PC-3 (cell line): ENCODE measurements around the gene DHRS3. TPM values are rescaled to one million over a fixed set of nuclear protein-coding genes. Genes with fewer than 3 reads are reported as not detected.
"Not testable (repeated sequence)": the region's sequence is repeated elsewhere in the genome, so short reads cannot be mapped to it uniquely, and the experiment has no call there.

ENCODE experiments used
- ATAC-seq: fragments of 200-7000 bp; cut with Tn5 transposase; 2 replicates; pipeline ENCODE4 v1.9.1; 2020; ENCODE audit warnings: mild to moderate bottlenecking, moderate library complexity
- BruUV-seq: library from RNA; stranded (reverse); fragments of 400-500 nt; replicated peaks from 2 replicates; lab custom pipeline; 2021; lab: Mats Ljungman, UMichigan
- CTCF ChIA-PET: fragments of 300-600 bp; sonication (Branson Sonifier 250); formaldehyde crosslinking; loops from one replicate; lab custom pipeline; 2022; ENCODE audit warnings: antibody characterized with exemption; lab: Charles Lee
- POLR2A ChIA-PET: fragments of 300-600 bp; sonication (Branson Sonifier 250); formaldehyde crosslinking; loops from one replicate; lab custom pipeline; 2022; ENCODE audit warnings: antibody characterized with exemption; ENCODE audit not compliant: unreplicated experiment; lab: Charles Lee
- DNase-seq: peaks from one replicate; pipeline ENCODE4 v3.0.0-alpha.2; 2015
- H2AFZ ChIP-seq: fragments of 300-600 bp; sonication (generic); 2 replicates; pipeline ENCODE4 v1.6.0; 2016; ENCODE audit warnings: antibody characterized with exemption, low read length
- H3F3A ChIP-seq: fragments of 300-600 bp; sonication (generic); one replicate; pipeline ENCODE4 v1.6.0; 2017; ENCODE audit warnings: antibody characterized with exemption, low read length, control low read depth, mild to moderate bottlenecking; ENCODE audit not compliant: unreplicated experiment
- H3K27ac ChIP-seq: fragments of 300-600 bp; sonication (generic); 2 replicates; pipeline ENCODE4 v1.5.1; 2016; ENCODE audit warnings: mild to moderate bottlenecking, low read length
- H3K27me3 ChIP-seq: fragments of 300-600 bp; sonication (generic); 2 replicates; pipeline ENCODE4 v1.6.1; 2016; ENCODE audit warnings: low read length, mixed read lengths
- H3K36me3 ChIP-seq: fragments of 300-600 bp; sonication (generic); 2 replicates; pipeline ENCODE4 v1.6.1; 2016; ENCODE audit warnings: low read depth, mixed run types, low read length, mixed read lengths
- H3K4me1 ChIP-seq: fragments of 300-600 bp; sonication (generic); 2 replicates; pipeline ENCODE4 v1.5.1; 2016; ENCODE audit warnings: low read length; ENCODE audit not compliant: insufficient read depth
- H3K4me2 ChIP-seq: fragments of 300-600 bp; sonication (generic); 2 replicates; pipeline ENCODE4 v1.6.0; 2016; ENCODE audit warnings: low read length
- H3K4me3 ChIP-seq: fragments of 300-600 bp; sonication (generic); 2 replicates; pipeline ENCODE4 v1.5.1; 2016; ENCODE audit warnings: mild to moderate bottlenecking, low read length, mixed read lengths
- H3K79me2 ChIP-seq: fragments of 300-600 bp; sonication (generic); 2 replicates; pipeline ENCODE4 v1.6.1; 2017; ENCODE audit warnings: low read length, mixed read lengths
- H3K9ac ChIP-seq: fragments of 300-600 bp; sonication (generic); 2 replicates; pipeline ENCODE4 v1.6.0; 2016; ENCODE audit warnings: mild to moderate bottlenecking, low read length
- H3K9me2 ChIP-seq: fragments of 300-600 bp; sonication (generic); replicated peaks from 2 replicates; pipeline ENCODE4 v1.6.1; 2016; ENCODE audit warnings: mixed run types, low read length, mixed read lengths
- H3K9me3 ChIP-seq: fragments of 300-600 bp; sonication (generic); 2 replicates; pipeline ENCODE4 v1.6.1; 2016; ENCODE audit warnings: low read length, mixed read lengths
- H4K20me1 ChIP-seq: fragments of 300-600 bp; sonication (generic); 2 replicates; pipeline ENCODE4 v1.6.1; 2016; ENCODE audit warnings: low read length, mixed read lengths
- EZH2 ChIP-seq: fragments of 300-600 bp; sonication (generic); IDR thresholded peaks from one replicate; pipeline ENCODE4 v1.6.1; 2017; ENCODE audit warnings: antibody characterized with exemption, mild to moderate bottlenecking, low read length; ENCODE audit not compliant: unreplicated experiment
- EZH2phosphoT487 ChIP-seq: fragments of 300-600 bp; sonication (generic); IDR thresholded peaks from 2 replicates; pipeline ENCODE4 v1.6.1; 2018; ENCODE audit warnings: mild to moderate bottlenecking, antibody characterized with exemption, low read length, borderline replicate concordance
- intact Hi-C: fragments of 100-400 bp; cut with micrococcal nuclease; formaldehyde crosslinking; loops from 2 replicates; pipeline ENCODE4 v1.9.0; 2023
- total RNA-seq: library from RNA; depleted of rRNA; stranded (reverse); fragments of >200 nt; gene quantifications from 2 replicates; pipeline ENCODE4 v1.2.3, GENCODE V29; 2014
- TF ChIP-seq, protein P1 (sequence below): fragments of 300-600 bp; sonication (generic); conservative IDR thresholded peaks from 2 replicates; pipeline ENCODE4 v1.5.1; 2017; ENCODE audit warnings: antibody characterized with exemption, low read depth, mild to moderate bottlenecking, low read length

The DHRS3 gene
- total RNA-seq, 1 experiment from 2014 or later, result 105 TPM

DNA sequence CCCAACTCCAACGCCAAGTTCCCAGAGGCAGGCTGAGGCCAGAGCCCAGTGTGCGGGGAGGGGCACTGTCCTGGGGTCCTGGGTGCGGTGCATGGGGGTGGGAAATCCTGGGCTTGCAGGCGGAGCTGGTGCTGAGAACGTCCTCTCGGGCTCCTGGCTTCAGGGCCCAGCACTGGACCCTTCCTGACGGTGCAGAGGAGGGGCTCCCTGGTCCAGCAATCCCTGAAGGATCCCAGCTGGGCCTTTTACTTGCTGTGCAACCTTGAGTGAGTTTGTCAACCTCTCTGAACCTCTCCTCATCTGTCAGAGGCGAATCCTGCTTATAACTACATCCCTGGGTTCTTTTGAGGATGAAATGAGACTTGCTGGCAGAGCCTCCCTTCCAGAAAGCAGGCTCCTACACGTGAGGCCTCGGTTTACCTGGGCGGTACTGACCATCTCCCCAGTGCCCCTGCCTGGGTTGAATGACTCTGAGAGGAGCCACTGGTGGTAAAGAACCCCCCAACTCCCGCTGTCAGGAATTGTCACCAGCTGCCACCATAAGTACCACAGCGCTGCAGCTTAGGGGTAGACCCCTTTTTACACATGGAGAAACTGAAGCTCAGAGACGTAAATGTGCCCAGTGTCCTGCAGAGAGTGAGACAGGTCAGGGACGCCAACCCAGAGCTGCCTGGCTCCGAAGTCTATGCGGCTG, 77.3 kb downstream of the DHRS3 start:
- no peak for TF ChIP-seq EZH2
- TF ChIP-seq EZH2phosphoT487, result no peak
- TF ChIP-seq, protein P1, sequence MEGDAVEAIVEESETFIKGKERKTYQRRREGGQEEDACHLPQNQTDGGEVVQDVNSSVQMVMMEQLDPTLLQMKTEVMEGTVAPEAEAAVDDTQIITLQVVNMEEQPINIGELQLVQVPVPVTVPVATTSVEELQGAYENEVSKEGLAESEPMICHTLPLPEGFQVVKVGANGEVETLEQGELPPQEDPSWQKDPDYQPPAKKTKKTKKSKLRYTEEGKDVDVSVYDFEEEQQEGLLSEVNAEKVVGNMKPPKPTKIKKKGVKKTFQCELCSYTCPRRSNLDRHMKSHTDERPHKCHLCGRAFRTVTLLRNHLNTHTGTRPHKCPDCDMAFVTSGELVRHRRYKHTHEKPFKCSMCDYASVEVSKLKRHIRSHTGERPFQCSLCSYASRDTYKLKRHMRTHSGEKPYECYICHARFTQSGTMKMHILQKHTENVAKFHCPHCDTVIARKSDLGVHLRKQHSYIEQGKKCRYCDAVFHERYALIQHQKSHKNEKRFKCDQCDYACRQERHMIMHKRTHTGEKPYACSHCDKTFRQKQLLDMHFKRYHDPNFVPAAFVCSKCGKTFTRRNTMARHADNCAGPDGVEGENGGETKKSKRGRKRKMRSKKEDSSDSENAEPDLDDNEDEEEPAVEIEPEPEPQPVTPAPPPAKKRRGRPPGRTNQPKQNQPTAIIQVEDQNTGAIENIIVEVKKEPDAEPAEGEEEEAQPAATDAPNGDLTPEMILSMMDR, result no peak
- Histone ChIP-seq H3K27ac (no peak overlapping the region), H3K9ac (no peak overlapping the region), H4K20me1 (no peaks in the 10 kb centered on the region), H3K27me3 (no peaks in the 10 kb centered on the region), H3K4me2 (no peak overlapping the region), H3K79me2 (no peaks in the 10 kb centered on the region), H3K9me3 (no peaks in the 10 kb centered on the region), H3K4me1 (no peaks in the 10 kb centered on the region), H3F3A (no peaks in the 10 kb centered on the region), H3K9me2 (no peaks in the 10 kb centered on the region), H3K36me3 (no peaks in the 10 kb centered on the region), H2AFZ (no peak overlapping the region), H3K4me3 (no peak overlapping the region)
- no TSS peak for BruUV-seq
- ChIA-PET POLR2A (no interaction called here), CTCF (no interaction called here)
- intact Hi-C loops, result no loop called here
- no peak for ATAC-seq
- no peak for DNase-seq

GRCh38 chr1:12539705-12540579, 78.1 kb downstream of the DHRS3 start:
- H3F3A ChIP-seq, result no peaks in the 10 kb centered on the region
- H4K20me1 ChIP-seq, result no peaks in the 10 kb centered on the region
- POLR2A ChIA-PET, result no interaction called here
- TF ChIP-seq EZH2 (no peak), EZH2phosphoT487 (no peak)
- TF ChIP-seq, protein P1, result no peak
- H2AFZ ChIP-seq, result no peak overlapping the region
- H3K4me3 ChIP-seq, result no peak overlapping the region
- H3K9ac ChIP-seq, result no peak overlapping the region
- no peaks in the 10 kb centered on the region for H3K9me2 ChIP-seq
- ATAC-seq (no peak), DNase-seq (no peak)
- no peaks in the 10 kb centered on the region for H3K27me3 ChIP-seq
- BruUV-seq, result no TSS peak
- H3K4me2 ChIP-seq, result no peak overlapping the region
- no peaks in the 10 kb centered on the region for H3K9me3 ChIP-seq
- H3K27ac ChIP-seq, result no peak overlapping the region
- intact Hi-C loops, result no loop called here
- no peaks in the 10 kb centered on the region for H3K36me3 ChIP-seq
- CTCF ChIA-PET, result no interaction called here
- no peaks in the 10 kb centered on the region for H3K4me1 ChIP-seq
- no peaks in the 10 kb centered on the region for H3K79me2 ChIP-seq

GRCh38 chr1:12539320-12539704, 78.7 kb downstream of the DHRS3 start:
- H3K4me3 ChIP-seq, result no peak overlapping the region
- H3K36me3 ChIP-seq, result no peaks in the 10 kb centered on the region
- ATAC-seq, result no peak
- no peaks in the 10 kb centered on the region for H4K20me1 ChIP-seq
- ChIA-PET CTCF (no interaction called here), POLR2A (no interaction called here)
- H3K9me2 ChIP-seq, result no peaks in the 10 kb centered on the region
- H3K9me3 ChIP-seq, result no peaks in the 10 kb centered on the region
- no peak overlapping the region for H3K4me2 ChIP-seq
- BruUV-seq, result no TSS peak
- H3K9ac ChIP-seq, result no peak overlapping the region
- H3K27ac ChIP-seq, result no peak overlapping the region
- no peaks in the 10 kb centered on the region for H3K27me3 ChIP-seq
- no peaks in the 10 kb centered on the region for H3K4me1 ChIP-seq
- no peak for DNase-seq
- H3F3A ChIP-seq, result no peaks in the 10 kb centered on the region
- H2AFZ ChIP-seq, result no peak overlapping the region
- intact Hi-C loops, result no loop called here
- no peaks in the 10 kb centered on the region for H3K79me2 ChIP-seq
- TF ChIP-seq EZH2phosphoT487 (no peak), EZH2 (no peak)
- TF ChIP-seq, protein P1, result no peak

DNA sequence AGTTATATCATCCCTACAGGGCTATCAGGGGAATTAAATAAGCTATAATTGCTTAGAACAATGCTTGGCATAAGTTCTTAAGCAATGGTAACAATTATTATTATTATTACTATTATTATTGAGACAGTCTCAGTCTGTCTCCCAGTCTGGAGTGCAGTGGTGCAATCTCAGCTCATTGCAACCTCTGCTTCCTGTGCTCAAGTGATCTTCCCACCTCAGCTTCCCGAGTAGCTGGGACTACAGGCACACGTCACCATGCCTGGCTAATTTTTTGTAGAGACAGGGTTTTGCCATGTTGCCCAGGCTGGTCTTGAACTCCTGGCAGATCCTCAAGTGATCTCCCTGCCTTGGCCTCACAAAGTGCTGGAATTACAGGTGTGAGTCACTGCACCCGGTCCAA, 79.5 kb downstream of the DHRS3 start:
- H3K4me2 ChIP-seq, H3F3A ChIP-seq, intact Hi-C loops, H3K4me3 ChIP-seq, H3K79me2 ChIP-seq, H3K9ac ChIP-seq, ATAC-seq, H2AFZ ChIP-seq, CTCF ChIA-PET, POLR2A ChIA-PET, H3K27me3 ChIP-seq, H3K36me3 ChIP-seq, H3K9me2 ChIP-seq, H4K20me1 ChIP-seq, H3K4me1 ChIP-seq, BruUV-seq, H3K9me3 ChIP-seq, DNase-seq, H3K27ac ChIP-seq: not testable (repeated sequence)
